ENCODE data around the gene EIF3L.

- no peak for TF ChIP-seq SRF (IDR thresholded peaks at IDR 0.05; ENCODE audit: low read depth in 2 of 2, low read length in 2 of 2)
- TF ChIP-seq POLR2A (IDR thresholded peaks at IDR 0.05; ENCODE audit: low read depth, low read length): no peak
- TF ChIP-seq, protein P1, sequence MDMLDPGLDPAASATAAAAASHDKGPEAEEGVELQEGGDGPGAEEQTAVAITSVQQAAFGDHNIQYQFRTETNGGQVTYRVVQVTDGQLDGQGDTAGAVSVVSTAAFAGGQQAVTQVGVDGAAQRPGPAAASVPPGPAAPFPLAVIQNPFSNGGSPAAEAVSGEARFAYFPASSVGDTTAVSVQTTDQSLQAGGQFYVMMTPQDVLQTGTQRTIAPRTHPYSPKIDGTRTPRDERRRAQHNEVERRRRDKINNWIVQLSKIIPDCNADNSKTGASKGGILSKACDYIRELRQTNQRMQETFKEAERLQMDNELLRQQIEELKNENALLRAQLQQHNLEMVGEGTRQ (IDR thresholded peaks at IDR 0.05; ENCODE audit: borderline replicate concordance, low read depth, low read length): no peak
- no peak for TF ChIP-seq TAF1 (IDR thresholded peaks at IDR 0.05; ENCODE audit: borderline replicate concordance, low read depth, low read length)
- TF ChIP-seq, protein P2, sequence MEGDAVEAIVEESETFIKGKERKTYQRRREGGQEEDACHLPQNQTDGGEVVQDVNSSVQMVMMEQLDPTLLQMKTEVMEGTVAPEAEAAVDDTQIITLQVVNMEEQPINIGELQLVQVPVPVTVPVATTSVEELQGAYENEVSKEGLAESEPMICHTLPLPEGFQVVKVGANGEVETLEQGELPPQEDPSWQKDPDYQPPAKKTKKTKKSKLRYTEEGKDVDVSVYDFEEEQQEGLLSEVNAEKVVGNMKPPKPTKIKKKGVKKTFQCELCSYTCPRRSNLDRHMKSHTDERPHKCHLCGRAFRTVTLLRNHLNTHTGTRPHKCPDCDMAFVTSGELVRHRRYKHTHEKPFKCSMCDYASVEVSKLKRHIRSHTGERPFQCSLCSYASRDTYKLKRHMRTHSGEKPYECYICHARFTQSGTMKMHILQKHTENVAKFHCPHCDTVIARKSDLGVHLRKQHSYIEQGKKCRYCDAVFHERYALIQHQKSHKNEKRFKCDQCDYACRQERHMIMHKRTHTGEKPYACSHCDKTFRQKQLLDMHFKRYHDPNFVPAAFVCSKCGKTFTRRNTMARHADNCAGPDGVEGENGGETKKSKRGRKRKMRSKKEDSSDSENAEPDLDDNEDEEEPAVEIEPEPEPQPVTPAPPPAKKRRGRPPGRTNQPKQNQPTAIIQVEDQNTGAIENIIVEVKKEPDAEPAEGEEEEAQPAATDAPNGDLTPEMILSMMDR (IDR thresholded peaks at IDR 0.05 in 2 of 3, conservative IDR thresholded peaks at IDR 0.05 in 1 of 3; ENCODE audit: control insufficient read depth in 2 of 3, extremely low read depth in 1 of 3, insufficient read depth in 1 of 3, low read depth in 3 of 3, low read length in 3 of 3): no peak
- no peak for TF ChIP-seq FOS (IDR thresholded peaks at IDR 0.05; ENCODE audit: borderline replicate concordance, extremely low read depth, insufficient read length)
- no peak for TF ChIP-seq KDM1A (IDR thresholded peaks at IDR 0.05; ENCODE audit: borderline replicate concordance)
- TF ChIP-seq RCOR1 (conservative IDR thresholded peaks at IDR 0.05; ENCODE audit: low read depth, low read length): no peak
- no peak for TF ChIP-seq EP300 (IDR thresholded peaks at IDR 0.05; ENCODE audit: borderline replicate concordance in 1 of 2, control insufficient read depth in 1 of 2, low read depth in 2 of 2, low read length in 2 of 2)
- TF ChIP-seq, protein P3, sequence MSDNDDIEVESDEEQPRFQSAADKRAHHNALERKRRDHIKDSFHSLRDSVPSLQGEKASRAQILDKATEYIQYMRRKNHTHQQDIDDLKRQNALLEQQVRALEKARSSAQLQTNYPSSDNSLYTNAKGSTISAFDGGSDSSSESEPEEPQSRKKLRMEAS (IDR thresholded peaks at IDR 0.05; ENCODE audit: low read depth, low read length): no peak
- TF ChIP-seq GABPA (IDR thresholded peaks at IDR 0.05; ENCODE audit: low read depth): no peak
Measured at GRCh38 chr22:37811867-37812266, 37.4 kb upstream of the EIF3L start.
